Neural cell (in vitro differentiated cells): ENCODE data around the gene TBX15. TPM values are rescaled to one million over a fixed set of nuclear protein-coding genes. Genes with fewer than 3 reads are reported as not detected.

Experiments
- H2AFZ ChIP-seq: fragments of 200-600, 300-800 bp; sonication (generic), shearing (Covaris generic); 2 replicates; pipeline ENCODE4 v1.6.0; 2014; ENCODE audit warnings: low read depth, mild to moderate bottlenecking, antibody characterized with exemption, low read length, moderate library complexity
- H3F3A ChIP-seq: fragments of 200-600 bp; shearing (Covaris generic); 2 replicates; pipeline ENCODE4 v1.6.1; 2016; ENCODE audit warnings: mild to moderate bottlenecking, moderate library complexity, mixed read lengths, antibody characterized with exemption, low read length; ENCODE audit not compliant: insufficient read depth, poor library complexity, severe bottlenecking
- H3K27ac ChIP-seq: fragments of 200-600, 300-800 bp; sonication (generic), shearing (Covaris generic); 2 replicates; pipeline ENCODE4 v1.5.1; 2014; ENCODE audit warnings: mild to moderate bottlenecking, low read length, moderate library complexity
- H3K27me3 ChIP-seq: fragments of 300-800, 200-600 bp; sonication (generic), shearing (Covaris generic); 2 replicates; pipeline ENCODE4 v1.6.0; 2014; ENCODE audit warnings: mild to moderate bottlenecking, low read depth, low read length, moderate library complexity; ENCODE audit not compliant: insufficient read depth
- H3K36me3 ChIP-seq: fragments of 300-800, 200-600 bp; sonication (generic), shearing (Covaris generic); 2 replicates; pipeline ENCODE4 v1.5.1; 2014; ENCODE audit warnings: mild to moderate bottlenecking, antibody characterized with exemption, low read length, moderate library complexity; ENCODE audit not compliant: insufficient read depth
- H3K4me2 ChIP-seq: fragments of 300-800, 200-600 bp; sonication (generic), shearing (Covaris generic); 2 replicates; pipeline ENCODE4 v1.6.0; 2014; ENCODE audit warnings: mild to moderate bottlenecking, low read length
- H3K4me3 ChIP-seq: fragments of 300-800, 200-600 bp; sonication (generic), shearing (Covaris generic); 2 replicates; pipeline ENCODE4 v1.5.1; 2014; ENCODE audit warnings: mild to moderate bottlenecking, low read length, moderate library complexity
- H3K79me2 ChIP-seq: fragments of 200-600 bp; shearing (Covaris generic); replicated peaks from 2 replicates; pipeline ENCODE4 v1.6.0; 2014; ENCODE audit warnings: mild to moderate bottlenecking, low read length, moderate library complexity; ENCODE audit not compliant: insufficient read depth
- H3K9ac ChIP-seq: fragments of 300-800, 200-600 bp; sonication (generic), shearing (Covaris generic); 2 replicates; pipeline ENCODE4 v1.6.1; 2016; ENCODE audit warnings: mild to moderate bottlenecking, low read length, mixed read lengths
- H3K9me2 ChIP-seq: fragments of 200-600 bp; shearing (Covaris generic); 2 replicates; pipeline ENCODE4 v1.6.1; 2016; ENCODE audit warnings: mild to moderate bottlenecking, low read length, mixed read lengths; ENCODE audit not compliant: insufficient read depth
- H3K9me3 ChIP-seq: fragments of 200-600, 300-800 bp; sonication (generic), shearing (Covaris generic); 2 replicates; pipeline ENCODE4 v1.6.1; 2016; ENCODE audit warnings: mild to moderate bottlenecking, mixed run types, low read length, moderate library complexity, mixed read lengths
- H4K20me1 ChIP-seq: fragments of 200-600 bp; shearing (Covaris generic); 2 replicates; pipeline ENCODE4 v1.6.1; 2016; ENCODE audit warnings: mild to moderate bottlenecking, mixed run types; ENCODE audit not compliant: insufficient read depth
- EP300 ChIP-seq: fragments of 450-650 bp; conservative IDR thresholded peaks from 2 replicates; pipeline ENCODE4 v1.6.1; 2014; ENCODE audit warnings: antibody characterized with exemption, mild to moderate bottlenecking, moderate library complexity; ENCODE audit not compliant: poor library complexity, severe bottlenecking
- EZH2 ChIP-seq: fragments of 200-600, 300-800 bp; shearing (Covaris generic), sonication (generic); IDR thresholded peaks from 2 replicates; pipeline ENCODE4 v1.6.1; 2014; ENCODE audit warnings: antibody characterized with exemption, low read length, borderline replicate concordance, mild to moderate bottlenecking; ENCODE audit not compliant: insufficient read depth, poor library complexity, severe bottlenecking
- MXI1 ChIP-seq: fragments of 450-650 bp; conservative IDR thresholded peaks from 2 replicates; pipeline ENCODE4 v1.6.1; 2014; ENCODE audit warnings: antibody characterized with exemption, mild to moderate bottlenecking; ENCODE audit not compliant: poor library complexity, severe bottlenecking
- POLR2AphosphoS5 ChIP-seq: IDR thresholded peaks from 2 replicates; pipeline ENCODE4 v1.6.1; 2012
- RAD21 ChIP-seq: fragments of 450-650 bp; conservative IDR thresholded peaks from 2 replicates; pipeline ENCODE4 v1.6.1; 2014; ENCODE audit warnings: antibody characterized with exemption, mild to moderate bottlenecking, moderate library complexity
- SMC3 ChIP-seq: fragments of 450-650 bp; conservative IDR thresholded peaks from 2 replicates; pipeline ENCODE4 v1.6.1; 2014; ENCODE audit warnings: antibody characterized with exemption, mild to moderate bottlenecking, moderate library complexity; ENCODE audit not compliant: poor library complexity
- TAF1 ChIP-seq: IDR thresholded peaks from 2 replicates; pipeline ENCODE4 v1.6.1; 2012; ENCODE audit warnings: low read depth
- polyA plus RNA-seq: library from polyadenylated mRNA; depleted of rRNA; stranded (reverse); fragments of >200 nt; gene quantifications from 2 replicates; pipeline ENCODE4 v1.2.3, GENCODE V29; 2014
- TF ChIP-seq, protein P1 (sequence below): fragments of 450-650 bp; IDR thresholded peaks from 2 replicates; pipeline ENCODE4 v1.5.1; 2014; ENCODE audit warnings: antibody characterized with exemption, mild to moderate bottlenecking, moderate library complexity; ENCODE audit not compliant: poor library complexity, severe bottlenecking
- TF ChIP-seq, protein P2 (sequence below): IDR thresholded peaks from 2 replicates; pipeline ENCODE4 v1.6.1; 2012; ENCODE audit warnings: borderline replicate concordance

The TBX15 gene
- polyA plus RNA-seq, 1 donor from 2014 or later, result 0.10 TPM

DNA sequence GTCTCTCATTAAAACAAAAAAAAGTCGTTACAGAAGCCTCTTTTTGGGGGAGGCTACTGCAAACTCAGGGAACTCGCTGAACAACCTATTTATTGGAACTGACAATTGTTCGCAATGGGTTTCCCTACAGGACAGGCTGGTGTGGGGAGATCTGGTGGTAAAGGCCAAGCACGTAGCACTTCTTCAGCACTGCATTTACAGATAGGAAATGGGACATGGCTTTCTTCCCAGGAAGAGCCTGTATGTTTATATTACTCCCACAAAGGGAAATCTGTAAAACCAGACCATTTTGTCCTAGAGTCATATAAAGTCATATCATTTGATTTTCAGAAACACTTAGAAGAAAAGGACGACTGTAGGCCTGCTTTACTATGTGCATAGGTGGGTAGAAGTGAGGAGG lies 38.8 kb upstream of the TBX15 start:
- Histone ChIP-seq H2AFZ (no peak overlapping the region), H4K20me1 (no peaks in the 10 kb centered on the region), H3K4me3 (no peak overlapping the region), H3K27me3 (no peaks in the 10 kb centered on the region), H3F3A (no peaks in the 10 kb centered on the region), H3K9me3 (no peaks in the 10 kb centered on the region), H3K9me2 (no peaks in the 10 kb centered on the region), H3K79me2 (no peaks in the 10 kb centered on the region), H3K4me2 (no peak overlapping the region), H3K27ac (no peak overlapping the region), H3K36me3 (no peaks in the 10 kb centered on the region), H3K9ac (no peak overlapping the region)
- no peak for TF ChIP-seq TAF1
- TF ChIP-seq MXI1, result no peak
- no peak for TF ChIP-seq POLR2AphosphoS5
- no peak for TF ChIP-seq SMC3
- no peak for TF ChIP-seq RAD21
- TF ChIP-seq, protein P1, sequence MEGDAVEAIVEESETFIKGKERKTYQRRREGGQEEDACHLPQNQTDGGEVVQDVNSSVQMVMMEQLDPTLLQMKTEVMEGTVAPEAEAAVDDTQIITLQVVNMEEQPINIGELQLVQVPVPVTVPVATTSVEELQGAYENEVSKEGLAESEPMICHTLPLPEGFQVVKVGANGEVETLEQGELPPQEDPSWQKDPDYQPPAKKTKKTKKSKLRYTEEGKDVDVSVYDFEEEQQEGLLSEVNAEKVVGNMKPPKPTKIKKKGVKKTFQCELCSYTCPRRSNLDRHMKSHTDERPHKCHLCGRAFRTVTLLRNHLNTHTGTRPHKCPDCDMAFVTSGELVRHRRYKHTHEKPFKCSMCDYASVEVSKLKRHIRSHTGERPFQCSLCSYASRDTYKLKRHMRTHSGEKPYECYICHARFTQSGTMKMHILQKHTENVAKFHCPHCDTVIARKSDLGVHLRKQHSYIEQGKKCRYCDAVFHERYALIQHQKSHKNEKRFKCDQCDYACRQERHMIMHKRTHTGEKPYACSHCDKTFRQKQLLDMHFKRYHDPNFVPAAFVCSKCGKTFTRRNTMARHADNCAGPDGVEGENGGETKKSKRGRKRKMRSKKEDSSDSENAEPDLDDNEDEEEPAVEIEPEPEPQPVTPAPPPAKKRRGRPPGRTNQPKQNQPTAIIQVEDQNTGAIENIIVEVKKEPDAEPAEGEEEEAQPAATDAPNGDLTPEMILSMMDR, result no peak
- TF ChIP-seq, protein P2, sequence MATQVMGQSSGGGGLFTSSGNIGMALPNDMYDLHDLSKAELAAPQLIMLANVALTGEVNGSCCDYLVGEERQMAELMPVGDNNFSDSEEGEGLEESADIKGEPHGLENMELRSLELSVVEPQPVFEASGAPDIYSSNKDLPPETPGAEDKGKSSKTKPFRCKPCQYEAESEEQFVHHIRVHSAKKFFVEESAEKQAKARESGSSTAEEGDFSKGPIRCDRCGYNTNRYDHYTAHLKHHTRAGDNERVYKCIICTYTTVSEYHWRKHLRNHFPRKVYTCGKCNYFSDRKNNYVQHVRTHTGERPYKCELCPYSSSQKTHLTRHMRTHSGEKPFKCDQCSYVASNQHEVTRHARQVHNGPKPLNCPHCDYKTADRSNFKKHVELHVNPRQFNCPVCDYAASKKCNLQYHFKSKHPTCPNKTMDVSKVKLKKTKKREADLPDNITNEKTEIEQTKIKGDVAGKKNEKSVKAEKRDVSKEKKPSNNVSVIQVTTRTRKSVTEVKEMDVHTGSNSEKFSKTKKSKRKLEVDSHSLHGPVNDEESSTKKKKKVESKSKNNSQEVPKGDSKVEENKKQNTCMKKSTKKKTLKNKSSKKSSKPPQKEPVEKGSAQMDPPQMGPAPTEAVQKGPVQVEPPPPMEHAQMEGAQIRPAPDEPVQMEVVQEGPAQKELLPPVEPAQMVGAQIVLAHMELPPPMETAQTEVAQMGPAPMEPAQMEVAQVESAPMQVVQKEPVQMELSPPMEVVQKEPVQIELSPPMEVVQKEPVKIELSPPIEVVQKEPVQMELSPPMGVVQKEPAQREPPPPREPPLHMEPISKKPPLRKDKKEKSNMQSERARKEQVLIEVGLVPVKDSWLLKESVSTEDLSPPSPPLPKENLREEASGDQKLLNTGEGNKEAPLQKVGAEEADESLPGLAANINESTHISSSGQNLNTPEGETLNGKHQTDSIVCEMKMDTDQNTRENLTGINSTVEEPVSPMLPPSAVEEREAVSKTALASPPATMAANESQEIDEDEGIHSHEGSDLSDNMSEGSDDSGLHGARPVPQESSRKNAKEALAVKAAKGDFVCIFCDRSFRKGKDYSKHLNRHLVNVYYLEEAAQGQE, result no peak
- TF ChIP-seq EZH2, result no peak
- TF ChIP-seq EP300, result no peak

DNA sequence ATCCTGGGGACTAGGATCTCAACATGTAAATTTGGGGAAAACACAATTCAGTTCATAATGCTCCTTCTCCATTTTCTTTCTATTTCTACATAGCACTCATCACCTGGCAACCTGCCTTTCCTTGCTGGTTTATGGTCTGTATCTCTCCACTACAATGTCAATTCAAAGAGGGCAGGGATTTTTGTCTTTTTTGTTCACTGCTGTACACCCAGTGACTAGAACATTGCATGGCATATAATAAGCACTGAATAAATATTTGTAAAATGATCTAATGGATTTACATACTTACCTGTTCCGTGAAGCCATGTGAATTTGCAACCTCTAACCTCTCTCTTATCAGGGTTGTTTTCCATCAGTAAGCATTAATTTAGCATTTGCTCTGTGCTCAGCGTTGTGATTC lies 27.4 kb upstream of the TBX15 start:
- no peaks in the 10 kb centered on the region for H3F3A ChIP-seq
- no peaks in the 10 kb centered on the region for H3K9me3 ChIP-seq
- H3K36me3 ChIP-seq, result no peaks in the 10 kb centered on the region
- no peak overlapping the region for H3K4me3 ChIP-seq
- H4K20me1 ChIP-seq, result no peaks in the 10 kb centered on the region
- H3K9ac ChIP-seq, result no peak overlapping the region
- no peak overlapping the region for H3K4me2 ChIP-seq
- TF ChIP-seq, protein P2, result no peak
- TF ChIP-seq SMC3, result no peak
- no peak for TF ChIP-seq POLR2AphosphoS5
- TF ChIP-seq TAF1, result no peak
- TF ChIP-seq, protein P1, result no peak
- no peak for TF ChIP-seq EP300
- TF ChIP-seq RAD21, result no peak
- TF ChIP-seq MXI1, result no peak
- no peak for TF ChIP-seq EZH2
- H3K79me2 ChIP-seq, result no peaks in the 10 kb centered on the region
- peaks cover under 1% of the 10 kb centered on the region for H3K27me3 ChIP-seq
- H3K9me2 ChIP-seq, result no peaks in the 10 kb centered on the region
- H2AFZ ChIP-seq, result no peak overlapping the region
- H3K27ac ChIP-seq, result no peak overlapping the region
